DND-41 (cell line): ENCODE results near the gene GBX1.

Source experiments
- CTCF ChIP-seq: IDR thresholded peaks from 2 replicates; pipeline ENCODE4 v1.5.1; 2012; ENCODE audit warnings: borderline replicate concordance, low read length, moderate library complexity, mild to moderate bottlenecking; ENCODE audit not compliant: poor library complexity, severe bottlenecking; ENCODE audit errors: extremely low read depth
- EZH2 ChIP-seq: IDR thresholded peaks from 3 replicates; pipeline ENCODE4 v1.6.1; 2012; ENCODE audit warnings: borderline replicate concordance, low read depth, mild to moderate bottlenecking, moderate library complexity, low read length, inconsistent platforms; ENCODE audit not compliant: severe bottlenecking

GRCh38 chr7:151141311-151141854 is 26.1 kb downstream of the GBX1 start:
- TF ChIP-seq CTCF (no peak), EZH2 (no peak)
